ENCODE results near the gene DOLK.

DNA sequence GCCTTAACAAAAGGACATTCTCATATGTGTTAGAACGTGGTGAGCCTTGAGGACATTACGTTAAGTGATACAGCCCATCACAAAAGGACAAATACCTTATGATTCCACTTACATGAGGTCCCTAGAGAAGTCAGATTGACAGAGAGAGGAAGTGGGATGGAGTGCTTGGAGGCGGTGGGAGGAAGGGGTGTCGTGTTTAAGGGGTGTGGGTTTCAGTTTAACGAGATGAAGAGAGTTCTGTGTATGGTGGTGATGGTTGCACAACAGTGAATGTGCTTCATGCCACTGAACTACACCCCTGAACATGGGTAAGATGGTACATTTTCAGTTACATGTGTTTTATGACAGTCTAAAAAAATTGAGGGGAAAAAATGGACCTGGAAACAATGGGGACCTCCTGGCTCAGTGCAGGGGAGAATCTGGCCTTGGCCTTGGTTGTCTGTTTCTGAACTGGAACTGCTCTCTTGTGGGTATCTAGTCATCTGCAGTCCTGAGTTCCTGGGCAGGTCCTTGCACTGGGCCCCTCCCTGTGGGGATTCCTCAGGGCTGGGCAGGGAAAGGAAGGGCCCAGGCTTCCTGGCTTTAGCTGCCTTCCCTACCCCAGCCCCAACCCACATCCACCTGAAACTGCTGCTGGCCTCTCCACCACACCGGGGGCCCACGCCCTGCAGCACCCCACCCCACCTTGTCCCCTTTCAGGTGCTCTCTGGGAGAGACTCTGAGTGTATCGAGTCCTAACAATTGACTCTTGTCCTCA is 47.7 kb downstream of the DOLK start:
- TF ChIP-seq, protein P1, sequence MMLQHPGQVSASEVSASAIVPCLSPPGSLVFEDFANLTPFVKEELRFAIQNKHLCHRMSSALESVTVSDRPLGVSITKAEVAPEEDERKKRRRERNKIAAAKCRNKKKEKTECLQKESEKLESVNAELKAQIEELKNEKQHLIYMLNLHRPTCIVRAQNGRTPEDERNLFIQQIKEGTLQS (IDR thresholded peaks at IDR 0.05) = no peak
- no peak for TF ChIP-seq NR2F2 (IDR thresholded peaks at IDR 0.05)
